ENCODE data around the gene SPATS2L. TPM values are rescaled to one million over a fixed set of nuclear protein-coding genes. Genes with fewer than 3 reads are reported as not detected.

The SPATS2L gene
- total and polyA plus RNA-seq, 2 of the 13 experiments (the other 11 are each of a cell fraction or from before 2014, with no cell fraction given), result 154 to 212 TPM

GRCh38 chr2:200408428-200409316 is 102.2 kb downstream of the SPATS2L start (continued):
- TF ChIP-seq ZNF687 (CRISPR knock-in tag; IDR thresholded peaks at IDR 0.05), result peak; percentile 71
- 0 out of 2 replicates have a peak, but pooled peaks have one; percentile 13 for TF ChIP-seq ATF3 (CRISPR knock-in tag; IDR thresholded peaks at IDR 0.05)
- TF ChIP-seq DR1 (CRISPR knock-in tag; IDR thresholded peaks at IDR 0.05), result no peak
- no peak for TF ChIP-seq ZNF282 (IDR thresholded peaks at IDR 0.05; ENCODE audit: partially characterized antibody)
- no peak for TF ChIP-seq ZNF251 (CRISPR knock-in tag; IDR thresholded peaks at IDR 0.05)
- no peak for TF ChIP-seq MYNN (CRISPR knock-in tag; IDR thresholded peaks at IDR 0.05; ENCODE audit: low read depth)
- no peak for TF ChIP-seq TFDP1 (CRISPR knock-in tag; IDR thresholded peaks at IDR 0.05; ENCODE audit: borderline replicate concordance)
- no peak for TF ChIP-seq RERE (CRISPR knock-in tag; IDR thresholded peaks at IDR 0.05; ENCODE audit: low read depth)
- TF ChIP-seq ZNF691 (CRISPR knock-in tag; IDR thresholded peaks at IDR 0.05; ENCODE audit: borderline replicate concordance, low read depth), result no peak
- no peak for TF ChIP-seq TMF1 (CRISPR knock-in tag; IDR thresholded peaks at IDR 0.05; ENCODE audit: low read depth)
- peak; percentile 49; the same call in 1 of the 2 replicates for TF ChIP-seq ZMYM2 (CRISPR knock-in tag; IDR thresholded peaks at IDR 0.05)
- no peak for TF ChIP-seq PHF8 (CRISPR knock-in tag; IDR thresholded peaks at IDR 0.05)
- TF ChIP-seq ZNF263 (CRISPR knock-in tag; IDR thresholded peaks at IDR 0.05), result no peak
- no peak for TF ChIP-seq ATF7 (IDR thresholded peaks at IDR 0.05)
- no peak for TF ChIP-seq ATF7 (CRISPR knock-in tag; IDR thresholded peaks at IDR 0.05)
- no peak for TF ChIP-seq ZNF17 (CRISPR knock-in tag; IDR thresholded peaks at IDR 0.05)
